ENCODE measurements around the gene RPTOR.

RPTOR gene

GRCh38 chr17:80876950-80877728, 332.5 kb downstream of the RPTOR start:
- no peaks in the 10 kb centered on the region for H3K27me3 ChIP-seq (ENCODE audit: control insufficient read depth, insufficient read depth, low read length)
- H3K27ac ChIP-seq (ENCODE audit: low read depth, low read length): no peak overlapping the region
- no peaks in the 10 kb centered on the region for H3K4me1 ChIP-seq (ENCODE audit: control insufficient read depth, insufficient read depth, low read length)
- no peak overlapping the region for H3K4me3 ChIP-seq (ENCODE audit: low read length)
- H3K36me3 ChIP-seq (ENCODE audit: control insufficient read depth, insufficient read depth, low read length): no peaks in the 10 kb centered on the region
- H3K9ac ChIP-seq (ENCODE audit: low read length): no peak overlapping the region

- Histone ChIP-seq H3K9ac (ENCODE audit: low read length) (no peak overlapping the region), H3K4me3 (ENCODE audit: low read length) (no peak overlapping the region), H3K27ac (ENCODE audit: low read depth, low read length) (no peak overlapping the region), H3K4me1 (ENCODE audit: control insufficient read depth, insufficient read depth, low read length) (no peaks in the 10 kb centered on the region), H3K27me3 (ENCODE audit: control insufficient read depth, insufficient read depth, low read length) (no peaks in the 10 kb centered on the region), H3K36me3 (ENCODE audit: control insufficient read depth, insufficient read depth, low read length) (peaks cover under 1% of the 10 kb centered on the region)
These were observed 333.2 kb downstream of the RPTOR start for GRCh38 chr17:80877729-80878303.

GRCh38 chr17:80878876-80879722, 334.5 kb downstream of the RPTOR start:
- H3K4me1 ChIP-seq (ENCODE audit: control insufficient read depth, insufficient read depth, low read length): no peaks in the 10 kb centered on the region
- H3K27ac ChIP-seq (ENCODE audit: low read depth, low read length): no peak overlapping the region
- H3K4me3 ChIP-seq (ENCODE audit: low read length): no peak overlapping the region
- H3K9ac ChIP-seq (ENCODE audit: low read length): no peak overlapping the region
- no peaks in the 10 kb centered on the region for H3K27me3 ChIP-seq (ENCODE audit: control insufficient read depth, insufficient read depth, low read length)
- H3K36me3 ChIP-seq (ENCODE audit: control insufficient read depth, insufficient read depth, low read length): peaks cover 6% of the 10 kb centered on the region

GRCh38 chr17:80879723-80880647, 335.3 kb downstream of the RPTOR start:
- Histone ChIP-seq H3K9ac (ENCODE audit: low read length) (no peak overlapping the region), H3K27ac (ENCODE audit: low read depth, low read length) (no peak overlapping the region), H3K27me3 (ENCODE audit: control insufficient read depth, insufficient read depth, low read length) (no peaks in the 10 kb centered on the region), H3K4me1 (ENCODE audit: control insufficient read depth, insufficient read depth, low read length) (no peaks in the 10 kb centered on the region), H3K36me3 (ENCODE audit: control insufficient read depth, insufficient read depth, low read length) (peaks cover 6% of the 10 kb centered on the region), H3K4me3 (ENCODE audit: low read length) (no peak overlapping the region)

- Histone ChIP-seq H3K27me3 (ENCODE audit: control insufficient read depth, insufficient read depth, low read length) (no peaks in the 10 kb centered on the region), H3K9ac (ENCODE audit: low read length) (no peak overlapping the region), H3K4me1 (ENCODE audit: control insufficient read depth, insufficient read depth, low read length) (no peaks in the 10 kb centered on the region), H3K4me3 (ENCODE audit: low read length) (no peak overlapping the region), H3K36me3 (ENCODE audit: control insufficient read depth, insufficient read depth, low read length) (peaks cover 8% of the 10 kb centered on the region), H3K27ac (ENCODE audit: low read depth, low read length) (no peak overlapping the region)
These were observed 336.0 kb downstream of the RPTOR start for GRCh38 chr17:80880648-80880985.

GRCh38 chr17:80881306-80881705, 336.7 kb downstream of the RPTOR start:
- peaks cover 8% of the 10 kb centered on the region for H3K36me3 ChIP-seq (ENCODE audit: control insufficient read depth, insufficient read depth, low read length)

GRCh38 chr17:80882323-80882722, 337.7 kb downstream of the RPTOR start:
- no peaks in the 10 kb centered on the region for H3K4me1 ChIP-seq (ENCODE audit: control insufficient read depth, insufficient read depth, low read length)
- no peak overlapping the region for H3K27ac ChIP-seq (ENCODE audit: low read depth, low read length)
- no peak overlapping the region for H3K9ac ChIP-seq (ENCODE audit: low read length)
- no peak overlapping the region for H3K4me3 ChIP-seq (ENCODE audit: low read length)
- no peaks in the 10 kb centered on the region for H3K27me3 ChIP-seq (ENCODE audit: control insufficient read depth, insufficient read depth, low read length)
- H3K36me3 ChIP-seq (ENCODE audit: control insufficient read depth, insufficient read depth, low read length): peaks cover 8% of the 10 kb centered on the region

More at GRCh38 chr17:80881306-80881705, 336.7 kb downstream of the RPTOR start:
- no peak overlapping the region for H3K9ac ChIP-seq (ENCODE audit: low read length)
- H3K4me1 ChIP-seq (ENCODE audit: control insufficient read depth, insufficient read depth, low read length): no peaks in the 10 kb centered on the region
- no peak overlapping the region for H3K27ac ChIP-seq (ENCODE audit: low read depth, low read length)
- no peaks in the 10 kb centered on the region for H3K27me3 ChIP-seq (ENCODE audit: control insufficient read depth, insufficient read depth, low read length)
- H3K4me3 ChIP-seq (ENCODE audit: low read length): no peak overlapping the region

- Histone ChIP-seq H3K9ac (ENCODE audit: low read length) (no peak overlapping the region), H3K27me3 (ENCODE audit: control insufficient read depth, insufficient read depth, low read length) (no peaks in the 10 kb centered on the region), H3K27ac (ENCODE audit: low read depth, low read length) (no peak overlapping the region), H3K36me3 (ENCODE audit: control insufficient read depth, insufficient read depth, low read length) (peaks cover 9% of the 10 kb centered on the region), H3K4me1 (ENCODE audit: control insufficient read depth, insufficient read depth, low read length) (no peaks in the 10 kb centered on the region), H3K4me3 (ENCODE audit: low read length) (no peak overlapping the region)
These were observed 338.5 kb downstream of the RPTOR start for GRCh38 chr17:80882926-80883685.

- Histone ChIP-seq H3K9ac (ENCODE audit: low read length) (no peak overlapping the region), H3K27me3 (ENCODE audit: control insufficient read depth, insufficient read depth, low read length) (no peaks in the 10 kb centered on the region), H3K4me1 (ENCODE audit: control insufficient read depth, insufficient read depth, low read length) (no peaks in the 10 kb centered on the region), H3K27ac (ENCODE audit: low read depth, low read length) (no peak overlapping the region), H3K4me3 (ENCODE audit: low read length) (no peak overlapping the region), H3K36me3 (ENCODE audit: control insufficient read depth, insufficient read depth, low read length) (peaks cover 12% of the 10 kb centered on the region)
These were observed 339.4 kb downstream of the RPTOR start for GRCh38 chr17:80883831-80884735.

GRCh38 chr17:80884811-80885210, 340.2 kb downstream of the RPTOR start:
- H3K27me3 ChIP-seq (ENCODE audit: control insufficient read depth, insufficient read depth, low read length): no peaks in the 10 kb centered on the region
- H3K9ac ChIP-seq (ENCODE audit: low read length): no peak overlapping the region
- no peak overlapping the region for H3K4me3 ChIP-seq (ENCODE audit: low read length)
- H3K4me1 ChIP-seq (ENCODE audit: control insufficient read depth, insufficient read depth, low read length): no peaks in the 10 kb centered on the region
- no peak overlapping the region for H3K27ac ChIP-seq (ENCODE audit: low read depth, low read length)
- H3K36me3 ChIP-seq (ENCODE audit: control insufficient read depth, insufficient read depth, low read length): peaks cover 12% of the 10 kb centered on the region

Measured in rectal smooth muscle tissue (tissue), 1 donor.